GM12874 (cell line): ENCODE results near the gene LRRC14B.

Source experiments
- TF ChIP-seq, protein P1 (sequence below): IDR thresholded peaks from 2 replicates; pipeline ENCODE4 v1.5.1; 2011; ENCODE audit warnings: low read depth, mild to moderate bottlenecking, control low read depth, low read length, moderate library complexity; ENCODE audit not compliant: insufficient read depth

LRRC14B gene

GRCh38 chr5:190366-191035, 794 bp upstream of the LRRC14B start:
- TF ChIP-seq, protein P1, sequence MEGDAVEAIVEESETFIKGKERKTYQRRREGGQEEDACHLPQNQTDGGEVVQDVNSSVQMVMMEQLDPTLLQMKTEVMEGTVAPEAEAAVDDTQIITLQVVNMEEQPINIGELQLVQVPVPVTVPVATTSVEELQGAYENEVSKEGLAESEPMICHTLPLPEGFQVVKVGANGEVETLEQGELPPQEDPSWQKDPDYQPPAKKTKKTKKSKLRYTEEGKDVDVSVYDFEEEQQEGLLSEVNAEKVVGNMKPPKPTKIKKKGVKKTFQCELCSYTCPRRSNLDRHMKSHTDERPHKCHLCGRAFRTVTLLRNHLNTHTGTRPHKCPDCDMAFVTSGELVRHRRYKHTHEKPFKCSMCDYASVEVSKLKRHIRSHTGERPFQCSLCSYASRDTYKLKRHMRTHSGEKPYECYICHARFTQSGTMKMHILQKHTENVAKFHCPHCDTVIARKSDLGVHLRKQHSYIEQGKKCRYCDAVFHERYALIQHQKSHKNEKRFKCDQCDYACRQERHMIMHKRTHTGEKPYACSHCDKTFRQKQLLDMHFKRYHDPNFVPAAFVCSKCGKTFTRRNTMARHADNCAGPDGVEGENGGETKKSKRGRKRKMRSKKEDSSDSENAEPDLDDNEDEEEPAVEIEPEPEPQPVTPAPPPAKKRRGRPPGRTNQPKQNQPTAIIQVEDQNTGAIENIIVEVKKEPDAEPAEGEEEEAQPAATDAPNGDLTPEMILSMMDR: no peak

DNA sequence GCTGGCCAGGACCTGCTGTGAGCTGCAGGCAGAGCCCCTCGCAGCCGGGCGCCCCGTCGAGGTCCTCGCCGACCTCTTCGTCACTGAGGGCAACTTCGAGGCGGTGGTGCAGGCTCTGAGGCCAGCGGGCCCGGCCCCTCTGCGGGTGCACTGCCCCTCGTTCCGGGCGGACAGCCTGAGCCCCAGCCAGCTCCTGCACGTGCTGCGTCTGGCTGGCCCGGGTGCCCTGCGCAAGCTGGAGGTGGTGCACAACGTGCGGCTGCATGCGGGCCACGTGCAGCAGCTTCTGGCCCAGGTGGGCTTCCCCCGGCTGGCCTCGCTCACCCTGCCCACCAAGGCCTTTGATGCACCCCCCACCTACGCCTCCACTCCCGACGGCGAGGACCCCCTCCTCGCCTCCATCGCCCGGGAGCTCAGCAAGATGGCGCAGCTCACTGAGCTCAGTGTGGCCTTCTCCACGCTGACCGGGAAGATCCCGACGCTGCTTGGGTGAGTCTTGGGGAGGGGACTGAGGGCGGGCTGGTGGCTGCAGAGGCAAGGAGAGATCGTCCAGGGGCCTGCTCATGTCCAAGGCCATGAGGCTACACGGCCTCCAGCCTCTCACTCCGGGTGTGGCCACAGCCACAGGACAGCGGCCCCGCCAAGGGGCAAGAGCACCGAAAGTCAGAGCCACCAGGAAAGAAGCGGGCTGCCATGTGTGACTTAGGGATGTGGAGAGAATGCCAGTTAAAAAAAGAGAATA, 825 bp downstream of the LRRC14B start:
- TF ChIP-seq, protein P1: no peak

DNA sequence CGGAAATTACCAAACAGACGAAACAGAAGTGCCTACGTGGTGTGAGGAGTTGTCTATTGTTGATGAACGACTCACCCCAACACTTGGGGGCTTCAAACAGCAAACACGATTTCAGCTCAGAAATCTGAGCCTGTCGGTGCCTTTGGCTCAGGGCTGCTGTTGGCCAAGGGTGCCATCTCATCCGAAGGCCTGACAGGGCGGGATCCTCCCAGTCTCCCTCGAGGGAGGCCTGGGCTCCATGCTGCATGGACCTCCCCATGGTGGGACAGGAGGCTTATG, 1.3 kb downstream of the LRRC14B start:
- TF ChIP-seq, protein P1: no peak

GRCh38 chr5:192970-193831, 1.9 kb downstream of the LRRC14B start:
- TF ChIP-seq, protein P1: no peak

DNA sequence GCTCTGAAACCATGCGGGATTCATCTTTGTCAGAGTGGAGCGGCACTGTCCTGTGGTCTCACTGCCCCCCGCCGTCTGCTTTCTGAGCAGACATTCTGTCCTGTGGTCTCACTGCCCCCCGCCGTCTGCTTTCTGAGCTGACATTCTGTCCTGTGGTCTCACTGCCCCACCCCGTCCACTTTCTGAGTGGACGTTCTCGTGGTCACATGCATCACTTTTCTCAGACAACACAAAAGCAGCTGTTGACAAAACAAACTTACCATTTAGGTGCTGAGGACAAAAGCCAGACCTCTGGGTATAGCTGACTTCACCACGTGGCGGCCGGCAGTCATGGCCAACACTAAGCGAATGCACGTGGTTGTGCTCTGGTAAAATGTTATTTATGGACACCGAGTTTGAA, 2.8 kb downstream of the LRRC14B start:
- TF ChIP-seq, protein P1: no peak

- TF ChIP-seq, protein P1: no peak
Measured at GRCh38 chr5:194603-195209, 3.4 kb downstream of the LRRC14B start.
